Cardiac muscle cell (in vitro differentiated cells and primary cell): Measurements from ENCODE around the gene SLC35F3. TPM values are rescaled to one million over a fixed set of nuclear protein-coding genes. Genes with fewer than 3 reads are reported as not detected.

ENCODE experiments used
- DNase-seq, 2 donors: peaks; one replicate each; pipeline versions ENCODE4 v3.0.0 to v3.0.0-alpha.2; 2010 to 2017; ENCODE audit warnings: low read depth in 1 of 2, low spot score in 1 of 2
- H3K27ac ChIP-seq: fragments of 200-600 bp; sonication (generic); 2 replicates; pipeline ENCODE4 v1.5.1; 2016
- H3K27me3 ChIP-seq: fragments of 200-600 bp; sonication (generic); 2 replicates; pipeline ENCODE4 v1.6.0; 2016; ENCODE audit warnings: control low read depth
- H3K36me3 ChIP-seq: fragments of 200-600 bp; sonication (generic); 2 replicates; pipeline ENCODE4 v1.5.1; 2016; ENCODE audit warnings: control low read depth
- H3K4me1 ChIP-seq: fragments of 200-600 bp; sonication (generic); 2 replicates; pipeline ENCODE4 v1.8.1; 2017; ENCODE audit warnings: low read depth, mild to moderate bottlenecking, mixed run types
- H3K4me3 ChIP-seq: fragments of 200-600 bp; sonication (generic); 2 replicates; pipeline ENCODE4 v1.5.1; 2016; ENCODE audit warnings: mild to moderate bottlenecking
- H3K9me3 ChIP-seq: fragments of 200-600 bp; sonication (generic); 2 replicates; pipeline ENCODE4 v1.5.1; 2017; ENCODE audit warnings: low read depth, mild to moderate bottlenecking, control low read depth
- CTCF ChIP-seq: IDR thresholded peaks from 2 replicates; pipeline ENCODE4 v1.5.1; 2012; ENCODE audit warnings: low read depth, mild to moderate bottlenecking, low read length
- polyA plus RNA-seq: library from polyadenylated mRNA; unstranded; fragments of >200 nt; fragmentation: Nextera tagmentation; extraction: Ambion mirVana; gene quantifications from 2 replicates; pipeline ENCODE4 v1.2.1, GENCODE V29; 2016
- total RNA-seq: library from RNA; depleted of rRNA; stranded (reverse); fragments of >200 nt; gene quantifications from 2 replicates; pipeline ENCODE4 v1.2.3, GENCODE V29; 2016

SLC35F3 gene
- total and polyA plus RNA-seq, 2 experiments from 2014 or later: 0.98 to 2.0 TPM

GRCh38 chr1:234239936-234240335, 335.5 kb downstream of the SLC35F3 start:
- H3K27me3 ChIP-seq: no peaks in the 10 kb centered on the region
- DNase-seq: no peak
- H3K36me3 ChIP-seq: no peaks in the 10 kb centered on the region
- H3K27ac ChIP-seq: no peak overlapping the region
- no peak overlapping the region for H3K4me3 ChIP-seq
- peaks cover 26% of the 10 kb centered on the region for H3K4me1 ChIP-seq
- no peaks in the 10 kb centered on the region for H3K9me3 ChIP-seq
- no peak for TF ChIP-seq CTCF

- no peak for DNase-seq
- H3K4me3 ChIP-seq: no peak overlapping the region
- H3K4me1 ChIP-seq: peaks cover 19% of the 10 kb centered on the region
- no peaks in the 10 kb centered on the region for H3K9me3 ChIP-seq
- H3K27me3 ChIP-seq: no peaks in the 10 kb centered on the region
- TF ChIP-seq CTCF: no peak
- no peak overlapping the region for H3K27ac ChIP-seq
- H3K36me3 ChIP-seq: no peaks in the 10 kb centered on the region
These were observed 336.2 kb downstream of the SLC35F3 start for GRCh38 chr1:234240680-234241079.

- DNase-seq: no peak
- Histone ChIP-seq H3K9me3 (no peaks in the 10 kb centered on the region), H3K27ac (no peak overlapping the region), H3K36me3 (no peaks in the 10 kb centered on the region), H3K4me1 (peaks cover 5% of the 10 kb centered on the region), H3K27me3 (no peaks in the 10 kb centered on the region), H3K4me3 (no peak overlapping the region)
- no peak for TF ChIP-seq CTCF
These were observed 337.5 kb downstream of the SLC35F3 start for GRCh38 chr1:234241941-234242490.

- no peak for TF ChIP-seq CTCF
- Histone ChIP-seq H3K27me3 (no peaks in the 10 kb centered on the region), H3K4me3 (no peak overlapping the region), H3K27ac (no peak overlapping the region), H3K4me1 (no peaks in the 10 kb centered on the region), H3K9me3 (no peaks in the 10 kb centered on the region), H3K36me3 (no peaks in the 10 kb centered on the region)
- DNase-seq: no peak
These were observed 339.2 kb downstream of the SLC35F3 start for GRCh38 chr1:234243521-234244260.

- TF ChIP-seq CTCF: no peak
- H3K36me3 ChIP-seq: no peaks in the 10 kb centered on the region
- no peaks in the 10 kb centered on the region for H3K27me3 ChIP-seq
- DNase-seq: no peak
- no peak overlapping the region for H3K27ac ChIP-seq
- H3K4me1 ChIP-seq: no peaks in the 10 kb centered on the region
- H3K4me3 ChIP-seq: no peak overlapping the region
- H3K9me3 ChIP-seq: no peaks in the 10 kb centered on the region
These were observed 340.0 kb downstream of the SLC35F3 start for GRCh38 chr1:234244482-234244881.
